A549 treated with CORT108297 at 1 μM for 4 hours (cell line): ENCODE results near the gene OR5A1. TPM values are rescaled to one million over a fixed set of nuclear protein-coding genes. Genes with fewer than 3 reads are reported as not detected.

Experiments used
- total RNA-seq: library from RNA; stranded (reverse); fragments of 200-300 nt; extraction: Qiagen RNA extraction; gene quantifications from 5 replicates; pipeline ENCODE4 v1.2.3, GENCODE V29; 2022

The OR5A1 gene
- total RNA-seq, result not detected in 5 replicates

DNA sequence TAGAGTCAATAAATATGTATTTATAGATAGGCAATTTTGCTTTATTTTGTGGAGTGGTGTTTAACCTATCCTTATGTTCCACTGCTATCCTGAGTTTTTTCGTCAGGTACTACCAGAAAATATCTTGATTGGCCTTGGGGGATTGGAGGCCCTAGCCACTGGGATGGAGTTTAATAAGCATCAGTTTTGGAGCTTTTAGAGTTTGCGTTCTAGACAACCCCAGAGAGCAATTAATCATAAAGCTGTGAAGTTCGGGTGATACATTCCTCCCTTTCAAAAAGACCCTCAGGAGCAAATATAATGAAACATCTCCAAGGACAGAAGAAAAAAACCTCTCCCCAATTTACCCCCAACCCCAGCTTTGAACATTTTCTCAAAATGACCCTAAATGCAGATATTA, at the start of gene OR5A1:
Gene OR5A1 (plus strand): TSS at position 301 of the 400 bp plus-strand sequence. CDS start 6,700 bp downstream, outside the sequence.

GRCh38 chr11:59426361-59427067, 9.8 kb upstream of the OR5A1 start, which contains the start of gene OR5A2:
TSS of gene OR5A2 (minus strand) at chr11:59426413. CDS start at chr11:59422953, 3,460 bp downstream.

DNA sequence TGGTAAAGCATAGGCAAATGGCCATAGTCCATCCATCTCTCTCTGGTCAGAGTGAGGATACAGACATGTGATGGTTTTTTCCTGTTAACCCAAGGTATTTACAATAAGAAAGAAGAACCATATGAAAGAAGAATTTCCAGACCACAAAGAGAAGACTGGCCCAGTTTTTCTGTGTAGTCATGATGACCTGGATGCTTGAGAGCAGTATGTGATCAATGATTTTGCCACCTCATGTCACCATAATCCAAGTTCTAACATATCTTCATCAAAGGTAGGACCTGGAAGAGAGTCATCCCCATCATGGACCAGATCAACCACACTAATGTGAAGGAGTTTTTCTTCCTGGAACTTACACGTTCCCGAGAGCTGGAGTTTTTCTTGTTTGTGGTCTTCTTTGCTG, 20.4 kb downstream of the OR5A1 start, which contains the start of gene OR4D6:
Gene OR4D6 (plus strand): TSS at position 301 of the 400 bp plus-strand sequence. CDS start 0 bp downstream, at position 301.

GRCh38 chr11:59473015-59473414, 36.7 kb downstream of the OR5A1 start, which contains the start of gene OR4D10:
TSS of gene OR4D10 (plus strand) at chr11:59473315. CDS start at chr11:59477430, 4,115 bp downstream.

Other genes with a start within 250 kb of the OR5A1 start
- not detected in 5 replicates for gene MPEG1, start 223.5 kb upstream of the OR5A1 start, total RNA-seq
- not detected in 5 replicates for gene OR5AN1, start 77.6 kb upstream of the OR5A1 start, total RNA-seq
- gene OR5A2, start 10.1 kb upstream of the OR5A1 start, total RNA-seq, result not detected in 5 replicates
- gene OR4D6, start 20.5 kb downstream of the OR5A1 start, total RNA-seq, result not detected in 5 replicates
- gene OR4D10, start 36.8 kb downstream of the OR5A1 start, total RNA-seq, result not detected in 5 replicates
- not detected in 5 replicates for gene OR4D11, start 67.1 kb downstream of the OR5A1 start, total RNA-seq
- gene OR4D9, start 75.1 kb downstream of the OR5A1 start, total RNA-seq, result not detected in 5 replicates
- gene OSBP, start 179.3 kb downstream of the OR5A1 start, total RNA-seq, result 25.1 to 29.9 TPM (median 27.1 TPM) in 5 replicates
- gene PATL1, start 232.6 kb downstream of the OR5A1 start, total RNA-seq, result 40.0 to 47.9 TPM (median 46.0 TPM) in 5 replicates